SK-N-DZ (cell line): Measurements from ENCODE around the gene OTOL1. TPM values are rescaled to one million over a fixed set of nuclear protein-coding genes. Genes with fewer than 3 reads are reported as not detected.
A peak's percentile ranks its signal among the peaks of the same experiment; 100 is the strongest.
"Not testable (repeated sequence)": the region's sequence is repeated elsewhere in the genome, so short reads cannot be mapped to it uniquely, and the experiment has no call there.

ENCODE experiments used
- DNase-seq: peaks from one replicate; pipeline ENCODE4 v3.0.0-alpha.2; 2015; ENCODE audit warnings: low spot score
- polyA plus RNA-seq, 2 experiments: library from polyadenylated mRNA; depleted of rRNA; stranded (reverse); fragments of >200 nt; gene quantifications; 2 replicates each; pipeline ENCODE4 v1.2.3, GENCODE V29; 2014

OTOL1 gene
- polyA plus RNA-seq (2014; cell fraction: cytosol; rRNA removed), result not detected in 2 replicates
- not detected in 2 replicates for polyA plus RNA-seq (2014; cell fraction: nucleus; rRNA removed)

GRCh38 chr3:161496508-161496907 lies at the start of gene OTOL1:
Gene OTOL1, plus strand, starts transcription at chr3:161496808. Its CDS starts 0 bp downstream, at chr3:161496808.
- no peak for DNase-seq

- DNase-seq, result no peak
These were observed 46.8 kb upstream of the OTOL1 start for GRCh38 chr3:161449785-161450184.

GRCh38 chr3:161452179-161452578 lies 44.4 kb upstream of the OTOL1 start:
- no peak for DNase-seq

GRCh38 chr3:161454615-161455014 lies 42.0 kb upstream of the OTOL1 start:
- peak; percentile 86 for DNase-seq

- no peak for DNase-seq
These were observed 40.6 kb upstream of the OTOL1 start for GRCh38 chr3:161455962-161456361.

GRCh38 chr3:161462138-161462537 lies 34.5 kb upstream of the OTOL1 start:
- DNase-seq, result no peak

GRCh38 chr3:161471211-161471610 lies 25.4 kb upstream of the OTOL1 start:
- DNase-seq, result no peak

- DNase-seq, result no peak
These were observed 22.5 kb upstream of the OTOL1 start for GRCh38 chr3:161474139-161474538.

GRCh38 chr3:161474741-161475140 lies 21.9 kb upstream of the OTOL1 start:
- peak; percentile 38 for DNase-seq

GRCh38 chr3:161475206-161475605 lies 21.4 kb upstream of the OTOL1 start:
- no peak for DNase-seq

- peak; percentile 77 for DNase-seq
These were observed 20.7 kb upstream of the OTOL1 start for GRCh38 chr3:161475905-161476304.

GRCh38 chr3:161484226-161484625 lies 12.4 kb upstream of the OTOL1 start:
- no peak for DNase-seq

GRCh38 chr3:161488284-161488683 lies 8.3 kb upstream of the OTOL1 start:
- not testable (repeated sequence) for DNase-seq

GRCh38 chr3:161489395-161489794 lies 7.2 kb upstream of the OTOL1 start:
- no peak for DNase-seq

- DNase-seq, result not testable (repeated sequence)
These were observed 5.8 kb upstream of the OTOL1 start for GRCh38 chr3:161490845-161491244.

GRCh38 chr3:161498259-161498921 lies 1.8 kb downstream of the OTOL1 start:
- no peak for DNase-seq

GRCh38 chr3:161500068-161500796 lies 3.6 kb downstream of the OTOL1 start:
- DNase-seq, result no peak

GRCh38 chr3:161503271-161503670 lies 6.7 kb downstream of the OTOL1 start:
- DNase-seq, result no peak

- DNase-seq, result peak; percentile 37
These were observed 12.4 kb downstream of the OTOL1 start for GRCh38 chr3:161508852-161509477.

GRCh38 chr3:161510510-161511260 lies 14.1 kb downstream of the OTOL1 start:
- peak; percentile 76 for DNase-seq

- DNase-seq, result no peak
These were observed 27.3 kb downstream of the OTOL1 start for GRCh38 chr3:161523916-161524315.

GRCh38 chr3:161531930-161532329 lies 35.3 kb downstream of the OTOL1 start:
- DNase-seq, result no peak
